Large intestine (tissue), 3 donors: ENCODE measurements around the gene HOOK2. TPM values are rescaled to one million over a fixed set of nuclear protein-coding genes. Genes with fewer than 3 reads are reported as not detected.

Experiments used
- DNase-seq, 2 donors: peaks; one replicate each; pipeline versions ENCODE4 v3.0.0 to v3.0.0-alpha.2; 2013
- H3K27ac ChIP-seq: one replicate; pipeline ENCODE4 v1.5.1; 2013; ENCODE audit warnings: low read length
- H3K27me3 ChIP-seq: 2 replicates; pipeline ENCODE4 v1.6.1; 2013; ENCODE audit warnings: low read length; ENCODE audit not compliant: control insufficient read depth, insufficient read depth
- H3K36me3 ChIP-seq: 2 replicates; pipeline ENCODE4 v1.6.1; 2013; ENCODE audit warnings: low read length; ENCODE audit not compliant: control insufficient read depth, insufficient read depth
- H3K4me1 ChIP-seq: one replicate; pipeline ENCODE4 v1.6.1; 2013; ENCODE audit warnings: low read length; ENCODE audit not compliant: control insufficient read depth, insufficient read depth
- H3K4me3 ChIP-seq: one replicate; pipeline ENCODE4 v1.5.1; 2013; ENCODE audit warnings: low read length
- H3K9me3 ChIP-seq: one replicate; pipeline ENCODE4 v1.6.1; 2013; ENCODE audit warnings: mild to moderate bottlenecking, low read depth, low read length, moderate library complexity; ENCODE audit not compliant: control insufficient read depth
- WGBS: methylation state at CpG from one replicate; pipeline ENCODE4 v1.1.5; 2013; ENCODE audit warnings: low lambda C conversion rate; ENCODE audit not compliant: insufficient coverage; 5-methylcytosine and 5-hydroxymethylcytosine counted together
- polyA plus RNA-seq: library from polyadenylated mRNA; unstranded; fragments of 120-200 nt; gene quantifications from one replicate; pipeline ENCODE4 v1.2.1, GENCODE V29; 2013

The HOOK2 gene
- polyA plus RNA-seq, 1 donor = 192 TPM

GRCh38 chr19:12769689-12770088 is 5.7 kb downstream of the HOOK2 start:
- no peak overlapping the region for H3K27ac ChIP-seq
- DNase-seq = peak in 1 of 2 donors; percentile 61
- no CpG with 5 or more reads among the region's 37 CpGs for WGBS
- H3K36me3 ChIP-seq = peaks cover 62% of the 10 kb centered on the region
- H3K27me3 ChIP-seq = no peaks in the 10 kb centered on the region
- no peaks in the 10 kb centered on the region for H3K9me3 ChIP-seq
- no peak overlapping the region for H3K4me3 ChIP-seq
- H3K4me1 ChIP-seq = peaks cover 14% of the 10 kb centered on the region

- Histone ChIP-seq H3K9me3 (peaks cover 4% of the 10 kb centered on the region), H3K27me3 (no peaks in the 10 kb centered on the region), H3K36me3 (peaks cover 70% of the 10 kb centered on the region), H3K27ac (no peak overlapping the region), H3K4me3 (no peak overlapping the region), H3K4me1 (peaks cover 3% of the 10 kb centered on the region)
- WGBS = 100% methylated on average over 1 of the region's 15 CpGs
- DNase-seq = no peak
Measured at GRCh38 chr19:12767666-12768065, 7.7 kb downstream of the HOOK2 start.

GRCh38 chr19:12767150-12767549 is 8.2 kb downstream of the HOOK2 start:
- H3K27ac ChIP-seq = no peak overlapping the region
- H3K4me1 ChIP-seq = peaks cover 3% of the 10 kb centered on the region
- H3K36me3 ChIP-seq = peaks cover 69% of the 10 kb centered on the region
- H3K4me3 ChIP-seq = no peak overlapping the region
- no peaks in the 10 kb centered on the region for H3K27me3 ChIP-seq
- WGBS = no CpG with 5 or more reads among the region's 11 CpGs
- H3K9me3 ChIP-seq = peaks cover 4% of the 10 kb centered on the region
- DNase-seq = no peak

- Histone ChIP-seq H3K9me3 (peaks cover 4% of the 10 kb centered on the region), H3K36me3 (peaks cover 66% of the 10 kb centered on the region), H3K27me3 (no peaks in the 10 kb centered on the region), H3K4me3 (peak overlapping the region; percentile 40), H3K27ac (peak overlapping the region; percentile 79), H3K4me1 (peaks cover 3% of the 10 kb centered on the region)
- peak; percentile 78 to 88 for DNase-seq
- 6% methylated on average over 3 of the region's 30 CpGs for WGBS
Measured at GRCh38 chr19:12766051-12766521, 9.3 kb downstream of the HOOK2 start.

- peaks cover 7% of the 10 kb centered on the region for H3K9me3 ChIP-seq
- H3K27ac ChIP-seq = no peak overlapping the region
- DNase-seq = no peak
- H3K4me3 ChIP-seq = no peak overlapping the region
- no peaks in the 10 kb centered on the region for H3K27me3 ChIP-seq
- H3K4me1 ChIP-seq = peaks cover 3% of the 10 kb centered on the region
- WGBS = 100% methylated on average over 1 of the region's 16 CpGs
- H3K36me3 ChIP-seq = peaks cover 57% of the 10 kb centered on the region
Measured at GRCh38 chr19:12764698-12765097, 10.7 kb downstream of the HOOK2 start.

GRCh38 chr19:12763100-12763499 is 12.3 kb downstream of the HOOK2 start:
- no CpG with 5 or more reads among the region's 11 CpGs for WGBS
- peaks cover 4% of the 10 kb centered on the region for H3K4me1 ChIP-seq
- peaks cover 50% of the 10 kb centered on the region for H3K36me3 ChIP-seq
- H3K27ac ChIP-seq = no peak overlapping the region
- no peaks in the 10 kb centered on the region for H3K27me3 ChIP-seq
- H3K4me3 ChIP-seq = no peak overlapping the region
- peaks cover 7% of the 10 kb centered on the region for H3K9me3 ChIP-seq
- DNase-seq = no peak

GRCh38 chr19:12759686-12760085 is 15.7 kb downstream of the HOOK2 start:
- Histone ChIP-seq H3K27me3 (peaks cover 2% of the 10 kb centered on the region), H3K9me3 (peaks cover 7% of the 10 kb centered on the region), H3K4me1 (peaks cover 5% of the 10 kb centered on the region), H3K36me3 (peaks cover 25% of the 10 kb centered on the region), H3K27ac (no peak overlapping the region), H3K4me3 (no peak overlapping the region)
- no CpG with 5 or more reads among the region's 6 CpGs for WGBS
- no peak for DNase-seq

GRCh38 chr19:12757544-12758274 is 17.6 kb downstream of the HOOK2 start:
- H3K27me3 ChIP-seq = peaks cover 16% of the 10 kb centered on the region
- peaks cover 8% of the 10 kb centered on the region for H3K36me3 ChIP-seq
- peak; percentile 73 to 74 for DNase-seq
- no CpG with 5 or more reads among the region's 60 CpGs for WGBS
- H3K27ac ChIP-seq = no peak overlapping the region
- H3K4me1 ChIP-seq = peaks cover 5% of the 10 kb centered on the region
- H3K4me3 ChIP-seq = peak overlapping the region; percentile 21
- peaks cover 3% of the 10 kb centered on the region for H3K9me3 ChIP-seq

- no peak for DNase-seq
- Histone ChIP-seq H3K9me3 (peaks cover 3% of the 10 kb centered on the region), H3K27me3 (peaks cover 22% of the 10 kb centered on the region), H3K4me3 (no peak overlapping the region), H3K36me3 (no peaks in the 10 kb centered on the region), H3K27ac (no peak overlapping the region), H3K4me1 (peaks cover 5% of the 10 kb centered on the region)
- 60% methylated on average over 1 of the region's 19 CpGs for WGBS
Measured at GRCh38 chr19:12756150-12756883, 19.0 kb downstream of the HOOK2 start.

GRCh38 chr19:12754465-12755196 is 20.7 kb downstream of the HOOK2 start:
- H3K27me3 ChIP-seq = peaks cover 33% of the 10 kb centered on the region
- H3K4me3 ChIP-seq = no peak overlapping the region
- no peaks in the 10 kb centered on the region for H3K9me3 ChIP-seq
- peaks cover 5% of the 10 kb centered on the region for H3K4me1 ChIP-seq
- no peaks in the 10 kb centered on the region for H3K36me3 ChIP-seq
- no peak for DNase-seq
- no CpG with 5 or more reads among the region's 50 CpGs for WGBS
- H3K27ac ChIP-seq = no peak overlapping the region
